Activated T-helper 1 cell treated with anti-CD3 and anti-CD28 coated beads, Interleukin-12 subunit alpha, Interleukin-12 subunit beta, Interleukin-2, Interleukin-4 antibody, amounts not matched to agents 30 ng/mL and 10 ng/mL and 1 ng/mL, durations not matched to agents 14 hours and 24 hours and 36 hours (primary cell): ENCODE results near the gene RPL36A. TPM values are rescaled to one million over a fixed set of nuclear protein-coding genes. Genes with fewer than 3 reads are reported as not detected.

ENCODE experiments used
- DNase-seq: peaks from one replicate; pipeline ENCODE4 v3.0.0; 2021; ENCODE audit warnings: low spot score
- H3K27ac Mint-ChIP-seq: one replicate; pipeline ENCODE4 v1.8.0; 2021; ENCODE audit warnings: mild to moderate bottlenecking, mixed read lengths
- H3K27me3 Mint-ChIP-seq: one replicate; pipeline ENCODE4 v1.8.0; 2022; ENCODE audit warnings: mild to moderate bottlenecking, moderate library complexity, mixed read lengths; ENCODE audit not compliant: insufficient read depth
- H3K36me3 Mint-ChIP-seq: one replicate; pipeline ENCODE4 v1.8.0; 2021; ENCODE audit warnings: low read depth, mixed read lengths
- H3K4me1 Mint-ChIP-seq: one replicate; pipeline ENCODE4 v1.8.0; 2021; ENCODE audit warnings: low read depth, mixed read lengths
- H3K4me3 Mint-ChIP-seq: one replicate; pipeline ENCODE4 v1.8.0; 2021; ENCODE audit warnings: mild to moderate bottlenecking, moderate library complexity, mixed read lengths
- H3K9me3 Mint-ChIP-seq: one replicate; pipeline ENCODE4 v1.8.0; 2021; ENCODE audit warnings: mixed read lengths
- intact Hi-C: fragments of 100-400 bp; cut with micrococcal nuclease; formaldehyde crosslinking; loops from one replicate; pipeline ENCODE4 v1.15.1; 2024
- total RNA-seq: library from RNA; stranded (reverse); gene quantifications from 2 replicates; pipeline ENCODE4 v1.2.3, GENCODE V29; 2022

Gene RPL36A
- total RNA-seq, 1 donor from 2014 or later: 269 TPM

- Mint-ChIP-seq H3K27ac (no peak overlapping the region), H3K4me3 (no peak overlapping the region), H3K9me3 (no peaks in the 10 kb centered on the region), H3K27me3 (no peaks in the 10 kb centered on the region), H3K4me1 (peaks cover 8% of the 10 kb centered on the region), H3K36me3 (peaks cover 26% of the 10 kb centered on the region)
- intact Hi-C loops: no loop called here
- DNase-seq: no peak
Measured at GRCh38 chrX:101398694-101399093, 7.9 kb downstream of the RPL36A start.

- intact Hi-C loops: loop anchor here (10.0 kb wide), 1 partner anchor 1365 kb away; no protein-coding TSS in a partner anchor
- no peak overlapping the region for H3K27ac Mint-ChIP-seq
Measured at GRCh38 chrX:101399825-101400224, 9.0 kb downstream of the RPL36A start.

GRCh38 chrX:101407167-101407747 lies 16.4 kb downstream of the RPL36A start:
- Mint-ChIP-seq H3K36me3 (peaks cover 26% of the 10 kb centered on the region), H3K27ac (peak overlapping the region; percentile 98), H3K27me3 (no peaks in the 10 kb centered on the region), H3K4me1 (peaks cover 28% of the 10 kb centered on the region), H3K9me3 (no peaks in the 10 kb centered on the region), H3K4me3 (peak overlapping the region; percentile 99)
- DNase-seq: no peak
- intact Hi-C loops: loop anchor here (5.0 to 10.0 kb wide), 5 partner anchors 310 to 1358 kb away; partner anchors contain the start of genes CENPI, CSTF2, TRMT2B and XKRX

More at GRCh38 chrX:101399825-101400224, 9.0 kb downstream of the RPL36A start:
- Mint-ChIP-seq H3K27me3 (no peaks in the 10 kb centered on the region), H3K36me3 (peaks cover 29% of the 10 kb centered on the region), H3K4me1 (peaks cover 8% of the 10 kb centered on the region), H3K4me3 (no peak overlapping the region), H3K9me3 (no peaks in the 10 kb centered on the region)
- no peak for DNase-seq

GRCh38 chrX:101407748-101408531 lies 17.1 kb downstream of the RPL36A start, which contains the start of the genes GLA and HNRNPH2:
Gene GLA, minus strand, starts transcription at chrX:101407925. Its CDS starts 22 bp downstream, at chrX:101407903.
Gene HNRNPH2, plus strand, starts transcription at chrX:101408222. Its CDS starts 3,767 bp downstream, at chrX:101411989.
- H3K9me3 Mint-ChIP-seq: no peaks in the 10 kb centered on the region
- H3K27me3 Mint-ChIP-seq: no peaks in the 10 kb centered on the region
- peaks cover 28% of the 10 kb centered on the region for H3K36me3 Mint-ChIP-seq
- peak within 1 kb of the TSS; percentile 98 for H3K27ac Mint-ChIP-seq
- H3K4me3 Mint-ChIP-seq: peak within 1 kb of the TSS; percentile 99
- peaks cover 35% of the 10 kb centered on the region for H3K4me1 Mint-ChIP-seq
- intact Hi-C loops: loop anchor here (1.0 to 10.0 kb wide), 9 partner anchors 10 to 1357 kb away; partner anchors contain the start of genes CENPI, CSTF2, TIMM8A and TRMT2B
- peak; percentile 82 for DNase-seq

- Mint-ChIP-seq H3K4me3 (peak overlapping the region; percentile 99), H3K9me3 (no peaks in the 10 kb centered on the region), H3K27me3 (no peaks in the 10 kb centered on the region), H3K4me1 (peaks cover 39% of the 10 kb centered on the region), H3K27ac (peak overlapping the region; percentile 98), H3K36me3 (peaks cover 30% of the 10 kb centered on the region)
- intact Hi-C loops: loop anchor here (1.0 to 10.0 kb wide), 9 partner anchors 10 to 1356 kb away; partner anchors contain the start of genes CENPI, CSTF2, TIMM8A and TRMT2B
- DNase-seq: no peak
Measured at GRCh38 chrX:101408532-101408841, 17.7 kb downstream of the RPL36A start.

- Mint-ChIP-seq H3K9me3 (no peaks in the 10 kb centered on the region), H3K27me3 (no peaks in the 10 kb centered on the region), H3K4me1 (peaks cover 39% of the 10 kb centered on the region), H3K27ac (peak overlapping the region; percentile 98), H3K4me3 (peak overlapping the region; percentile 99), H3K36me3 (peaks cover 26% of the 10 kb centered on the region)
- intact Hi-C loops: loop anchor here (5.0 to 10.0 kb wide), 5 partner anchors 312 to 1356 kb away; partner anchors contain the start of genes CENPI, CSTF2, TRMT2B and XKRX
- DNase-seq: no peak
Measured at GRCh38 chrX:101409043-101409442, 18.2 kb downstream of the RPL36A start.

- H3K36me3 Mint-ChIP-seq: peaks cover 28% of the 10 kb centered on the region
- peaks cover 45% of the 10 kb centered on the region for H3K4me1 Mint-ChIP-seq
- H3K27me3 Mint-ChIP-seq: no peaks in the 10 kb centered on the region
- no peaks in the 10 kb centered on the region for H3K9me3 Mint-ChIP-seq
- H3K4me3 Mint-ChIP-seq: peak overlapping the region; percentile 74
- intact Hi-C loops: loop anchor here (10.0 kb wide), 1 partner anchor 74 kb away; the partner anchor contains the start of gene ARMCX4
- peak overlapping the region; percentile 75 for H3K27ac Mint-ChIP-seq
- DNase-seq: no peak
Measured at GRCh38 chrX:101410461-101410860, 19.6 kb downstream of the RPL36A start.

- H3K36me3 Mint-ChIP-seq: peaks cover 26% of the 10 kb centered on the region
- H3K27me3 Mint-ChIP-seq: no peaks in the 10 kb centered on the region
- no peaks in the 10 kb centered on the region for H3K9me3 Mint-ChIP-seq
- H3K4me3 Mint-ChIP-seq: no peak overlapping the region
- H3K4me1 Mint-ChIP-seq: peaks cover 42% of the 10 kb centered on the region
- H3K27ac Mint-ChIP-seq: no peak overlapping the region
- no peak for DNase-seq
- intact Hi-C loops: loop anchor here (10.0 kb wide), 1 partner anchor 73 kb away; the partner anchor contains the start of gene ARMCX4
Measured at GRCh38 chrX:101411984-101412383, 21.2 kb downstream of the RPL36A start.

GRCh38 chrX:101415180-101416145 lies 24.7 kb downstream of the RPL36A start:
- DNase-seq: peak; percentile 17
- Mint-ChIP-seq H3K36me3 (peaks cover 21% of the 10 kb centered on the region), H3K9me3 (no peaks in the 10 kb centered on the region), H3K27ac (peak overlapping the region; percentile 70), H3K4me3 (peak overlapping the region; percentile 42), H3K4me1 (peaks cover 49% of the 10 kb centered on the region), H3K27me3 (no peaks in the 10 kb centered on the region)
- intact Hi-C loops: loop anchor here (1.0 to 10.0 kb wide), 7 partner anchors 15 to 517 kb away; partner anchors contain the start of genes ARMCX4 and ZMAT1

GRCh38 chrX:101416691-101417090 lies 25.9 kb downstream of the RPL36A start:
- Mint-ChIP-seq H3K4me1 (peaks cover 44% of the 10 kb centered on the region), H3K27ac (peak overlapping the region; percentile 55), H3K36me3 (peaks cover 21% of the 10 kb centered on the region), H3K4me3 (peak overlapping the region; percentile 61), H3K9me3 (no peaks in the 10 kb centered on the region), H3K27me3 (no peaks in the 10 kb centered on the region)
- no peak for DNase-seq
- intact Hi-C loops: loop anchor here (5.0 to 10.0 kb wide), 3 partner anchors 68 to 516 kb away; partner anchors contain the start of genes ARMCX4 and ZMAT1

GRCh38 chrX:101417190-101417589 lies 26.4 kb downstream of the RPL36A start:
- no peaks in the 10 kb centered on the region for H3K9me3 Mint-ChIP-seq
- peak overlapping the region; percentile 85 for H3K4me3 Mint-ChIP-seq
- DNase-seq: no peak
- H3K27me3 Mint-ChIP-seq: no peaks in the 10 kb centered on the region
- peak overlapping the region; percentile 97 for H3K27ac Mint-ChIP-seq
- H3K36me3 Mint-ChIP-seq: peaks cover 17% of the 10 kb centered on the region
- intact Hi-C loops: loop anchor here (5.0 to 10.0 kb wide), 3 partner anchors 68 to 515 kb away; partner anchors contain the start of genes ARMCX4 and ZMAT1
- peaks cover 39% of the 10 kb centered on the region for H3K4me1 Mint-ChIP-seq
